ENCODE measurements around the gene ZRANB1.

- TF ChIP-seq, protein P1, sequence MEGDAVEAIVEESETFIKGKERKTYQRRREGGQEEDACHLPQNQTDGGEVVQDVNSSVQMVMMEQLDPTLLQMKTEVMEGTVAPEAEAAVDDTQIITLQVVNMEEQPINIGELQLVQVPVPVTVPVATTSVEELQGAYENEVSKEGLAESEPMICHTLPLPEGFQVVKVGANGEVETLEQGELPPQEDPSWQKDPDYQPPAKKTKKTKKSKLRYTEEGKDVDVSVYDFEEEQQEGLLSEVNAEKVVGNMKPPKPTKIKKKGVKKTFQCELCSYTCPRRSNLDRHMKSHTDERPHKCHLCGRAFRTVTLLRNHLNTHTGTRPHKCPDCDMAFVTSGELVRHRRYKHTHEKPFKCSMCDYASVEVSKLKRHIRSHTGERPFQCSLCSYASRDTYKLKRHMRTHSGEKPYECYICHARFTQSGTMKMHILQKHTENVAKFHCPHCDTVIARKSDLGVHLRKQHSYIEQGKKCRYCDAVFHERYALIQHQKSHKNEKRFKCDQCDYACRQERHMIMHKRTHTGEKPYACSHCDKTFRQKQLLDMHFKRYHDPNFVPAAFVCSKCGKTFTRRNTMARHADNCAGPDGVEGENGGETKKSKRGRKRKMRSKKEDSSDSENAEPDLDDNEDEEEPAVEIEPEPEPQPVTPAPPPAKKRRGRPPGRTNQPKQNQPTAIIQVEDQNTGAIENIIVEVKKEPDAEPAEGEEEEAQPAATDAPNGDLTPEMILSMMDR (IDR thresholded peaks at IDR 0.05) = no peak
- TF ChIP-seq POLR2AphosphoS5 (IDR thresholded peaks at IDR 0.05) (no peak), POLR2A (IDR thresholded peaks at IDR 0.05) (no peak)
Measured at GRCh38 chr10:124918191-124918830, 23.6 kb upstream of the ZRANB1 start.

All from prostate gland (tissue), 2 donors.